Epithelial cell of esophagus (primary cell): ENCODE data around the gene PIK3R3.
A peak's percentile ranks its signal among the peaks of the same experiment; 100 is the strongest.

Experiments
- DNase-seq: peaks from one replicate; pipeline ENCODE4 v3.0.0; 2010; ENCODE audit warnings: low read depth
- H3K4me3 ChIP-seq: 2 replicates; pipeline ENCODE4 v1.5.1; 2011; ENCODE audit warnings: mild to moderate bottlenecking, low read length, control low read depth
- TF ChIP-seq, protein P1 (sequence below): IDR thresholded peaks from 2 replicates; pipeline ENCODE4 v1.5.1; 2011; ENCODE audit warnings: low read depth, mild to moderate bottlenecking, low read length, control low read depth, inconsistent platforms; ENCODE audit not compliant: insufficient read depth; ENCODE audit errors: missing control alignments

Gene PIK3R3

DNA sequence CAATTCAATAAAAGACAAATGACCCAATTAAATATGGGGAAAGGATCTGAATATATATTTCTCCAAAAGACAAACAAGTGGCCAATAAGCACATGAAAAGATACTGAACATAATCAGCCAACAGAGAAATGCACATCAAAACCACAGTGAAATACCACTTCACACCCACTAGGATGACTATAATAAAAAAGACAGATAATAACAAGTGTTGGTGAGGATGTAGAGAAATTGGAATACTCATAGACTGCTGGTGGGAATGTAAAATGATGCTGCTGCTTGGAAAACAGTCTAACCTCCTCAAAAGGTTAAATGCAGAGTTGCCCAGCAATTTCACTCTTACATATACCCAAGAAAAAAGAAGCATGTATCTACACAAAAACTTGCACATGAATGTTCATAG is 48.9 kb downstream of the PIK3R3 start:
- DNase-seq, result no peak
- TF ChIP-seq, protein P1, sequence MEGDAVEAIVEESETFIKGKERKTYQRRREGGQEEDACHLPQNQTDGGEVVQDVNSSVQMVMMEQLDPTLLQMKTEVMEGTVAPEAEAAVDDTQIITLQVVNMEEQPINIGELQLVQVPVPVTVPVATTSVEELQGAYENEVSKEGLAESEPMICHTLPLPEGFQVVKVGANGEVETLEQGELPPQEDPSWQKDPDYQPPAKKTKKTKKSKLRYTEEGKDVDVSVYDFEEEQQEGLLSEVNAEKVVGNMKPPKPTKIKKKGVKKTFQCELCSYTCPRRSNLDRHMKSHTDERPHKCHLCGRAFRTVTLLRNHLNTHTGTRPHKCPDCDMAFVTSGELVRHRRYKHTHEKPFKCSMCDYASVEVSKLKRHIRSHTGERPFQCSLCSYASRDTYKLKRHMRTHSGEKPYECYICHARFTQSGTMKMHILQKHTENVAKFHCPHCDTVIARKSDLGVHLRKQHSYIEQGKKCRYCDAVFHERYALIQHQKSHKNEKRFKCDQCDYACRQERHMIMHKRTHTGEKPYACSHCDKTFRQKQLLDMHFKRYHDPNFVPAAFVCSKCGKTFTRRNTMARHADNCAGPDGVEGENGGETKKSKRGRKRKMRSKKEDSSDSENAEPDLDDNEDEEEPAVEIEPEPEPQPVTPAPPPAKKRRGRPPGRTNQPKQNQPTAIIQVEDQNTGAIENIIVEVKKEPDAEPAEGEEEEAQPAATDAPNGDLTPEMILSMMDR, result no peak
- H3K4me3 ChIP-seq, result no peak overlapping the region

DNA sequence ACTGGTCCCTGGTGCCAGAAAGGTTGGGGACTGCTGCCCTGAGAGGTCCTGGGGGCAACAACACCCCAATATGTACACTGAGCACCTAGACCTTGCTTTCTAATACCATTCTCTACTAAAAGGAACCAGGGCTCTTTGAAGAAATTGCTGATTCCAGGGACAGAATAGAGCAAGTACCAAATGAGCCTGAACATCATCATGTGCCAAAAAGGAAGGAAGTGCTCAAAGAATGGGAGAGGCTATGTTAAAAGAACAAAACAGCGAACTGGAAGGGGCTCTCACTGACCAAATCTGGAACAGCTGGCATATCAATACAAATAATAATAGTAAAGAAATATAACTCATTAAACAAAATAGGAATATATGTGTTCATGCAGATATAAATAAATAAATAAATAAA is 50.8 kb downstream of the PIK3R3 start:
- no peak overlapping the region for H3K4me3 ChIP-seq
- DNase-seq, result no peak
- TF ChIP-seq, protein P1, result no peak

DNA sequence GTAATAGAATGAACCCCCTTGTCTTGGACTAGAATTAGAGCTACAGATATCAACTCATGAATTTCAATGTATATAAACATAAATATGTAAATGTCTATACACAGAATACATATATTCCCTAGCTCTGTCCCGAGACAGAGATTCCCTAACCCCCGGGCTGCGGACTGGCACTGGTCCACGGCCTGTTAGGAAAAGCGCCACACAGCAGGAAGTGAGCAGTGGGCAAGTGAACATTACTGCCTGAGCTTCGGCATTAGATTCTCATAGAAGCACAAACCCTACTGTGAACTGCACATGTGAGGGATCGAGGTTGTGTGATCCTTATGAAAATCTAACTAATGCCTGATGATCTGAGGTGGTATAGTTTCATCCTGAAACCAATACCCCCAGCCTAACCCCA is 51.2 kb downstream of the PIK3R3 start:
- DNase-seq, result no peak
- H3K4me3 ChIP-seq, result no peak overlapping the region
- TF ChIP-seq, protein P1, result no peak

- DNase-seq, result no peak
- TF ChIP-seq, protein P1, result no peak
- H3K4me3 ChIP-seq, result no peak overlapping the region
These were observed 52.2 kb downstream of the PIK3R3 start for GRCh38 chr1:46080257-46080656.

- DNase-seq, result peak; percentile 77
- H3K4me3 ChIP-seq, result no peak overlapping the region
- TF ChIP-seq, protein P1, result no peak
These were observed 54.8 kb downstream of the PIK3R3 start for GRCh38 chr1:46077644-46078043.

- TF ChIP-seq, protein P1, result no peak
- no peak for DNase-seq
- H3K4me3 ChIP-seq, result no peak overlapping the region
These were observed 56.1 kb downstream of the PIK3R3 start for GRCh38 chr1:46076343-46076742.

- TF ChIP-seq, protein P1, result no peak
- DNase-seq, result peak; percentile 69
- no peak overlapping the region for H3K4me3 ChIP-seq
These were observed 59.5 kb downstream of the PIK3R3 start for GRCh38 chr1:46072975-46073374.
